ENCODE data around the gene TTC7B.

Gene TTC7B

DNA sequence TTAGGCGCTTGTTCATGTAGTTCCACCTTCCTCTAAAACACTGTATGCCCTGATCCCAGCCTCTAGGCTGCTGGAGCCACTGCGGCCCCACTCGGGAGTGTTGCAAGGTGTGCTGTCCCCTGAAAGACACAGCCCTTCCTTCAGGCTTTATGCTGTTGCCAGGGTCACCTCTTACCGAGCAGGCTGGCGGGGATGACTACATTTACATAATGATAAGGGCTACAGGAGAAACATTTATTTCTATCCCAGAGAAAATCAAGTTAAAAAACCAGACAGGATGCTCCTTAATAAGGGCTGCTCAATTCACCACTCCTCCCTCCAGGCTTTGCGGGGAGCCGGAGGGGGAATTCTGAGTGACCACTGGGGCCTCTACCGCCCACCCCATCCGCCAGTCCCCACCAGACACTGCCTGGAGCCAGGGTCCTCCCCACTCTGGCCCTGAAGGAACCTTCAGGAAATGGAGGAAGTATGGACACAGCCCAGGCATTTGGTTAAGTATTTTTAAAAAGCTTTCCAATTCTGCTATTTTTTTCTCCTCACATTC is 200.6 kb downstream of the TTC7B start:
- TF ChIP-seq, protein P1, sequence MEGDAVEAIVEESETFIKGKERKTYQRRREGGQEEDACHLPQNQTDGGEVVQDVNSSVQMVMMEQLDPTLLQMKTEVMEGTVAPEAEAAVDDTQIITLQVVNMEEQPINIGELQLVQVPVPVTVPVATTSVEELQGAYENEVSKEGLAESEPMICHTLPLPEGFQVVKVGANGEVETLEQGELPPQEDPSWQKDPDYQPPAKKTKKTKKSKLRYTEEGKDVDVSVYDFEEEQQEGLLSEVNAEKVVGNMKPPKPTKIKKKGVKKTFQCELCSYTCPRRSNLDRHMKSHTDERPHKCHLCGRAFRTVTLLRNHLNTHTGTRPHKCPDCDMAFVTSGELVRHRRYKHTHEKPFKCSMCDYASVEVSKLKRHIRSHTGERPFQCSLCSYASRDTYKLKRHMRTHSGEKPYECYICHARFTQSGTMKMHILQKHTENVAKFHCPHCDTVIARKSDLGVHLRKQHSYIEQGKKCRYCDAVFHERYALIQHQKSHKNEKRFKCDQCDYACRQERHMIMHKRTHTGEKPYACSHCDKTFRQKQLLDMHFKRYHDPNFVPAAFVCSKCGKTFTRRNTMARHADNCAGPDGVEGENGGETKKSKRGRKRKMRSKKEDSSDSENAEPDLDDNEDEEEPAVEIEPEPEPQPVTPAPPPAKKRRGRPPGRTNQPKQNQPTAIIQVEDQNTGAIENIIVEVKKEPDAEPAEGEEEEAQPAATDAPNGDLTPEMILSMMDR (IDR thresholded peaks at IDR 0.05; ENCODE audit: unreplicated experiment in 3 of 3): no peak
- H3K27ac Mint-ChIP-seq: peak overlapping the region; percentile 87 to 99 (median 98)
- H3K4me1 Mint-ChIP-seq: peaks cover 57% of the 10 kb centered on the region
- H3K4me3 Mint-ChIP-seq: peak overlapping the region; percentile 63 to 86 (median 80)
- H3K36me3 Mint-ChIP-seq (ENCODE audit: low read depth): peaks cover 14% of the 10 kb centered on the region
- H3K9me3 Mint-ChIP-seq: no peaks in the 10 kb centered on the region
- H3K27me3 Mint-ChIP-seq (ENCODE audit: low read depth): peaks cover 3% of the 10 kb centered on the region

DNA sequence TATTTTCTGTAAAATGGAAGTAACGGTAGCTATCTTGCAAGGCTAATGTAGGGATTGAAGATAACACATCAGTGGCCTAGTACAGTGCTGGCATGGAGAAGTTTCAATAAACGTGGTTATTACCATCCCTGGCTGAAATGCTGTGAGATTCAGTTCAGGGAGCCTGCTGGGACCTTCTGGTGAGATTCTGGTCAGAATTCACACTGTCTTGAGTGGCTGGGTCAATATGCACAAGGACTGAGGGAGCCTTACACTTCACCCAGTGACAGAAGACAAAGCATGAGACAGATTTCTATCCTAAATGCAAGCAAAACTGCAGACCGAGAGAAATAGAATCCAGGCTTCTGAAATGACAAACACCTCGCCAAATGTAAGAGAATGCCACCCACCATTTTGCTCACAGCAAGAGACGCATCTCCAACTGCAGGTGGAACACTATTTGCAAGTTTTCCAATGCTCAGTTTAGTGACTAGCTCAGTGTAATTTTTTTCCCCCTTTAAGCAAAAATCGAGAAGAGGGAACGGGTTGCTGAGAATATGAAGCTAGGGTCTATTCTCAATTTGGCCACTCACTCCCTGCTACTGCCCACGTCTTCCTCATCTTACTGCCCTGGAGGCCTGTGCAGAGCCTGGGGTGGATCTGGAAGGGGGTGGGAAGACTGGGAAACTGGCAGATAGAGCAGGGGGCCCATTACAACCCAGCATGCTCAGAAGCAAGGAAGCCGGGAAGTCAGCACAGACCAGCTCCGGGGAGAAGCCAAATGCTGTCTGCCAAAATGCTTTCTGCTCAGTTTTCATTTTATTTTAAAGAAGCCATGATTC is 201.3 kb downstream of the TTC7B start:
- peaks cover 63% of the 10 kb centered on the region for H3K4me1 Mint-ChIP-seq
- peaks cover 3% of the 10 kb centered on the region for H3K27me3 Mint-ChIP-seq (ENCODE audit: low read depth)
- H3K9me3 Mint-ChIP-seq: no peaks in the 10 kb centered on the region
- peaks cover 13% of the 10 kb centered on the region for H3K36me3 Mint-ChIP-seq (ENCODE audit: low read depth)
- H3K27ac Mint-ChIP-seq: peak overlapping the region; percentile 87 to 99 (median 98)
- H3K4me3 Mint-ChIP-seq: peak overlapping the region in 2 of 3 experiments; percentile 80 to 86
- TF ChIP-seq, protein P1 (IDR thresholded peaks at IDR 0.05; ENCODE audit: unreplicated experiment in 3 of 3): no peak

DNA sequence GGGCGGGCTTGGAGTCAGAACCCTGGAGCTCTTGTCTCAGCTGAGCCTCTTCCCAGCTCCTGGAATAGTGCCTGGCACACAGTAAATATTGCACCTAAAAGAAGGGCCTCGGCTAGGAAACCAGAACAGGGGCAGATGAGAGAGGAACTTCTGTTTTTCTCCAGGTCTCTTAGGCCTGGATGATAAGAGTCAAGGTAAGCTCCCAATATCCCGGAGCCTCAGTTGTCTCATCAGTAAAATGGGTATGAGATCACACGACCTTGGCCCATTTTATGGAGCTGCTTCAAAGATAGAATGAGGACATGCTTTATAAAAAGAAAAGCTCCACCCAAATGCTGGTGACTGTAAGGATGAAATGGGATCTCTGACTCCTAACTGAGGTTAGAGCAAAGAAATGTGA is 202.2 kb downstream of the TTC7B start:
- H3K36me3 Mint-ChIP-seq (ENCODE audit: low read depth): peaks cover 13% of the 10 kb centered on the region
- H3K9me3 Mint-ChIP-seq: no peaks in the 10 kb centered on the region
- no peak overlapping the region for H3K4me3 Mint-ChIP-seq
- TF ChIP-seq, protein P1 (IDR thresholded peaks at IDR 0.05; ENCODE audit: unreplicated experiment in 3 of 3): no peak
- peaks cover 3% of the 10 kb centered on the region for H3K27me3 Mint-ChIP-seq (ENCODE audit: low read depth)
- H3K4me1 Mint-ChIP-seq: peaks cover 65% of the 10 kb centered on the region
- peak overlapping the region in 2 of 3 experiments; percentile 98 to 99 for H3K27ac Mint-ChIP-seq

DNA sequence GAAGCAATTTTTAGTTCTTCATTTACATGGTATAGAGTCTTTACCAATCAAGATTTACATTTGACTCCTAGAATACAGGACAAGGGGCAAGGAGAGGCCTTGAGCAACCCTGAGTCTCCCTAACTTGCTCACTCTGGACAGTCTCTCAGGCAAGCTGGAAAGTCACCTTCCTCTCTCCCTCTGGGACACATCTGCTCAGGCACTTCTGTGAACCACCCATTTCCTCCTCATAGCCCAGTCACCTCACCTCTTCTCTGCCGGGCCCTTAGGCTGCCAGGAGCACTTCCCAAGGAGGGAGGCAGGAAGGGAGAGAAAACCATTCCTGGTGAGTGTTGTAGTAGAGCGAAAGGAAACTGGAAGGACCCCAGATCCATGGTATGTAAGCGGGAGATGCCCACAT is 202.8 kb downstream of the TTC7B start:
- Mint-ChIP-seq H3K27me3 (ENCODE audit: low read depth) (peaks cover 3% of the 10 kb centered on the region), H3K9me3 (no peaks in the 10 kb centered on the region), H3K36me3 (ENCODE audit: low read depth) (peaks cover 15% of the 10 kb centered on the region), H3K27ac (peak overlapping the region; percentile 17 to 99 (median 80)), H3K4me1 (peaks cover 70% of the 10 kb centered on the region), H3K4me3 (peak overlapping the region in 1 of 3 experiments; percentile 41)
- TF ChIP-seq, protein P1 (IDR thresholded peaks at IDR 0.05; ENCODE audit: unreplicated experiment in 3 of 3): no peak

DNA sequence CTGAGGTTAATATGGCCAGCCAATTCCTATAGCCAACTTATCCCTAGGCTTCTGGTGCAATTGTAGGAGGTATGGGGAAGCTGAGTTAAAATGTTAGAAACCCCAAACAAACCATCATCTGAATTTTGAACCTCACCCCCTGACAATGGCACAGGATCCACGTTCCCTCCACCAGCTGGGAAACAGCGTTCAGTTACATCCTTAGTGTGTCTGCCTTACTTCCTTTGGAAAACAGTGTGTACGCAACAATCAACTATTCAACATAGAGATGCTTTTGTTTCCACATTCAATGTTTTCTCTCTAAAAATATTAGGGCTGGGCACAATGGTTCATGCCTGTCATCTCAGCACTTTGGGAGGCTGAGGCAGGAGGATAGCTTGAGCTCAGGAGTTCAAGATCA is 203.4 kb downstream of the TTC7B start:
- Mint-ChIP-seq H3K9me3 (no peaks in the 10 kb centered on the region), H3K27ac (peak overlapping the region in 2 of 3 experiments; percentile 87 to 90), H3K4me3 (no peak overlapping the region), H3K4me1 (peaks cover 73% of the 10 kb centered on the region), H3K36me3 (ENCODE audit: low read depth) (peaks cover 15% of the 10 kb centered on the region), H3K27me3 (ENCODE audit: low read depth) (peaks cover 3% of the 10 kb centered on the region)
- TF ChIP-seq, protein P1 (IDR thresholded peaks at IDR 0.05; ENCODE audit: unreplicated experiment in 3 of 3): no peak

All from nephron (organoid).